ENCODE results near the gene PTGDR. TPM values are rescaled to one million over a fixed set of nuclear protein-coding genes. Genes with fewer than 3 reads are reported as not detected.

Gene PTGDR
- total RNA-seq, 2 experiments from 2014 or later = not detected

DNA sequence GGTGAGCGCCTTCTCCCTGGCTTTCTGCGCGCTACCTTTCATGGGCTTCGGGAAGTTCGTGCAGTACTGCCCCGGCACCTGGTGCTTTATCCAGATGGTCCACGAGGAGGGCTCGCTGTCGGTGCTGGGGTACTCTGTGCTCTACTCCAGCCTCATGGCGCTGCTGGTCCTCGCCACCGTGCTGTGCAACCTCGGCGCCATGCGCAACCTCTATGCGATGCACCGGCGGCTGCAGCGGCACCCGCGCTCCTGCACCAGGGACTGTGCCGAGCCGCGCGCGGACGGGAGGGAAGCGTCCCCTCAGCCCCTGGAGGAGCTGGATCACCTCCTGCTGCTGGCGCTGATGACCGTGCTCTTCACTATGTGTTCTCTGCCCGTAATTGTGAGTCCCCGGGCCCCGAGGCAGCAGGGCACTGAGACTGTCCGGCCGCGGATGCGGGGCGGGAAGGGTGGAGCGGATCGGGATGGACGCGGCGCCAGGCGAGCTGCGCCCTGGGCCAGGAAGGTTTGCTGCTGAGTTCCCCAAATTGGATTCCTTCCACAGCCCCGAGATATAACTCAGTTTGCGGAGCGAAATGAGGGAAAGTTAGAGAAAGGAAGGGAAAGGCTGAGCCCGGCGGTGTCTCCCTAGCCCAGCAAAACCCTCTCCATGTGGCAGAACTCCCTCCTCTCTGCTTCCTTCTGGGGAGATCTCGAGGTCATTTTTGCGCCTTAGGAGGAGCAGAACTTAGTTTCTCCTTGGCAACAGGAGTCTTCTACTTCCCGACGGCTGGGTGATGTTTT is 972 bp downstream of the PTGDR start:
- peak overlapping the region; percentile 69 for H3K4me3 Mint-ChIP-seq
- peak; percentile 11 for DNase-seq
- H3K36me3 Mint-ChIP-seq (ENCODE audit: low read depth) = no peaks in the 10 kb centered on the region
- no peaks in the 10 kb centered on the region for H3K9me3 Mint-ChIP-seq
- H3K27me3 Mint-ChIP-seq (ENCODE audit: low read depth) = peaks cover 45% of the 10 kb centered on the region
- no peak overlapping the region for H3K27ac Mint-ChIP-seq
- intact Hi-C loops (cut with micrococcal nuclease) = no loop called here
- peaks cover 22% of the 10 kb centered on the region for H3K4me1 Mint-ChIP-seq (ENCODE audit: low read depth)
- CTCF ChIA-PET = no interaction called here

DNA sequence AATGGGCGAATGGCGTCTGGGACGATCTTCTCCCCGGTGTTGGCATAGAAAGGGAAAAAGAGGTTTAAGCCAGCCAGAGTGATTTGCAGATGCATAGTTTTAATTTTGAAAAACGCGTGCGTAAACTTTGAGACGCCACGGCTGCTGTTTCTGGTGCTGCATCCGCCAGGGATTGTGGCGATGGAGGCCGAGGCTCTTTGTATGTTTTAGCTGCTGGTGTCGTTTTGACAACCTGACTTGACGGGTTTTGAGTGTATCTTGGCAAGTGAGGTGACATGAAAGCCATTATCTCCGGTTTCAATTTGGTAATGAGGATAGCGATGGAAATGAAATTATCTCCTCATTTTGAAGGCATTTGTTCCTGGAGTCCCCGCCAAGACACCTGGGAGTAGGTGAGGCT is 1.6 kb downstream of the PTGDR start:
- intact Hi-C loops (cut with micrococcal nuclease) = no loop called here
- peaks cover 45% of the 10 kb centered on the region for H3K27me3 Mint-ChIP-seq (ENCODE audit: low read depth)
- H3K36me3 Mint-ChIP-seq (ENCODE audit: low read depth) = no peaks in the 10 kb centered on the region
- H3K4me3 Mint-ChIP-seq = peak overlapping the region; percentile 69
- no peak for DNase-seq
- H3K9me3 Mint-ChIP-seq = no peaks in the 10 kb centered on the region
- H3K27ac Mint-ChIP-seq = no peak overlapping the region
- CTCF ChIA-PET = no interaction called here
- peaks cover 22% of the 10 kb centered on the region for H3K4me1 Mint-ChIP-seq (ENCODE audit: low read depth)

DNA sequence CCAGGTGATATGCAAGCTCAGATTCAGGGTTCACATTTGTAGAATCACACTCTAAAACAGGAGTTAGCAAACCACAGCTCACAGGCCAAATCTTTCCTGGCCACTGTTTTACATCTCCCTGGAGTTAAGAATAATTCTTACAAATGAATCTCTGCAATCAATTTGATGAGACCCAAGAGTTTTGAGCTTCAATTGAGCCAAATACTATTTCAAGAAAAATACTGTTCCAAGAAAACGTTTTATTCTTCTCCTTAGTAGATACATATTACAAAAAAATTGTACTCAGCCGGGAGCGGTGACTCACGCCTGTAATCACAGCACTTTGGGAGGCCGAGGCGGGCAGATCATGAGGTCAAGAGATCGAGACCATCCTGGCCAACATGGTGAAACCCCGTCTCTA is 2.5 kb downstream of the PTGDR start:
- DNase-seq = no peak
- Mint-ChIP-seq H3K27ac (no peak overlapping the region), H3K4me3 (no peak overlapping the region), H3K36me3 (ENCODE audit: low read depth) (no peaks in the 10 kb centered on the region), H3K27me3 (ENCODE audit: low read depth) (peaks cover 45% of the 10 kb centered on the region), H3K9me3 (no peaks in the 10 kb centered on the region), H3K4me1 (ENCODE audit: low read depth) (peaks cover 22% of the 10 kb centered on the region)
- CTCF ChIA-PET = interaction anchor here (0.7 kb wide), 1 partner anchor 254 kb away, joined by 3 read pairs; no protein-coding TSS in a partner anchor
- intact Hi-C loops (cut with micrococcal nuclease) = loop anchor here (5.0 to 10.0 kb wide), 2 partner anchors 198 to 245 kb away; no protein-coding TSS in a partner anchor

DNA sequence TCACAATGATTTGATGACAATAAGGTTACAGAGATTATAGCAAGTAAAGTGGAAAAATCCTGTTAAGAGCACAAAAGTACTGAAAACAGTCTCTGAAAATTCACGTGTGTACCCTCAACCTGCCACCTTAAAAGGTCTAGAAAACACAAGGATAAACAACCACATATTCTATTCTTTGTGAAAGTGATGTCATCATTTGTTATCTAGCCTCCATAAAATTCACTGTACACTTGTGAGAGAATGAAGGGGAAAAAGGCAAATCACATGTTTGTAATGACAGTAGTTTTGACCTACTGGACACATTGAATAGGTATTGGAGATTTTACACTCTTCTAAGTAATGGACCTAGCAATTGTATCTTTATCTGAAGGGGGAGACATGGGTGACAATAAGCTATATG is 4.0 kb downstream of the PTGDR start:
- intact Hi-C loops (cut with micrococcal nuclease) = loop anchor here (5.0 to 10.0 kb wide), 2 partner anchors 199 to 247 kb away; no protein-coding TSS in a partner anchor
- H3K4me3 Mint-ChIP-seq = no peak overlapping the region
- no peaks in the 10 kb centered on the region for H3K9me3 Mint-ChIP-seq
- H3K4me1 Mint-ChIP-seq (ENCODE audit: low read depth) = peaks cover 20% of the 10 kb centered on the region
- H3K27ac Mint-ChIP-seq = no peak overlapping the region
- H3K27me3 Mint-ChIP-seq (ENCODE audit: low read depth) = peaks cover 41% of the 10 kb centered on the region
- CTCF ChIA-PET = interaction anchor here (1.8 kb wide), 1 partner anchor 12 kb away, joined by 6 read pairs; no protein-coding TSS in a partner anchor
- H3K36me3 Mint-ChIP-seq (ENCODE audit: low read depth) = no peaks in the 10 kb centered on the region
- DNase-seq = no peak

DNA sequence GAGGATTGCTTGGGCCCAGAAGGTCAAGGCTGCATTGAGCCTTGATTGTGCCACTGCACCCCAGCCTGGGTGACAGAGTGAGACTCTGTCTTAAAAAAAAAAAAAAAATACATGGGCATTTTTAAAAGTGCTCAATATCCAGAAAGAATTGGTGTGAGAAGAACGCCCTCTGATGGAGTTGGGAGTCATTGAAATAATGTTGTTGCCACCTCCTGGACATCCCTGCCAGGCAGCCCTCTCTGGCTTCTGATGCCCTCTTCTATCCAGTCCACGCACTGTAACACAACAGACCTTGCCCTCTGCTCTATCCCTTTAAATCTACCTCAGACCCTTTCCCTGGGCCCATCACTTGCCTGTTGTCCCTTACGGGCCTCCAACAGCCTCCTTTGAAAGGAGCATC is 4.9 kb downstream of the PTGDR start:
- H3K9me3 Mint-ChIP-seq = no peaks in the 10 kb centered on the region

DNA sequence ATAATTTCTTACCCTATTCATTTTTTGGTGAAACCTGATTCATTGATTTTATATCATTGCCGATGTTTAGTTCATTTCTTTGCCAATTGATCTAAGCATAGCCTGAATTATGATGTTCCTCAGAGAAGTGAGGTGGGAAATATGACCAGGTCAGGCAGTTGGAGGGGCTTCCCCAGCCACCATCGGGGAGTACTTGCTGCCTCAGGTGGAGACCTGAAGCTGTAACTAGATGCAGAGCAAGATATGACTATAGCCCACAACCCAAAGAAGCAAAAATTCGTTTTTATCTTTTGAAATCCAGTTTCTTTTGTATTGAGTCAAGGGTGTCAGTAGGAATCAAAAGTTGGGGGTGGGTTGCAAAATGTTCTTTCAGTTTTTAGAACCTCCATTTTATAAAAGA is 7.9 kb downstream of the PTGDR start:
- no peaks in the 10 kb centered on the region for H3K36me3 Mint-ChIP-seq (ENCODE audit: low read depth)
- intact Hi-C loops (cut with micrococcal nuclease) = loop anchor here (1.0 to 10.0 kb wide), 2 partner anchors 35 to 251 kb away; no protein-coding TSS in a partner anchor
- CTCF ChIA-PET = interaction anchor here (1.5 kb wide), 1 partner anchor 10 kb away, joined by 6 read pairs; no protein-coding TSS in a partner anchor
- H3K9me3 Mint-ChIP-seq = no peaks in the 10 kb centered on the region
- H3K4me3 Mint-ChIP-seq = no peak overlapping the region
- peaks cover 3% of the 10 kb centered on the region for H3K4me1 Mint-ChIP-seq (ENCODE audit: low read depth)
- H3K27me3 Mint-ChIP-seq (ENCODE audit: low read depth) = peaks cover 6% of the 10 kb centered on the region
- H3K27ac Mint-ChIP-seq = no peak overlapping the region
- DNase-seq = no peak

More for the DNA sequence above, 4.9 kb downstream of the PTGDR start:
- peaks cover 33% of the 10 kb centered on the region for H3K27me3 Mint-ChIP-seq (ENCODE audit: low read depth)
- no peak overlapping the region for H3K27ac Mint-ChIP-seq
- CTCF ChIA-PET = interaction anchor here (0.6 to 1.8 kb wide), 7 partner anchors 13 to 540 kb away, joined by 3 to 6 read pairs (median 3); no protein-coding TSS in a partner anchor
- intact Hi-C loops (cut with micrococcal nuclease) = loop anchor here (1.0 to 10.0 kb wide), 4 partner anchors 200 to 276 kb away; no protein-coding TSS in a partner anchor
- no peaks in the 10 kb centered on the region for H3K36me3 Mint-ChIP-seq (ENCODE audit: low read depth)
- H3K4me1 Mint-ChIP-seq (ENCODE audit: low read depth) = peaks cover 16% of the 10 kb centered on the region
- DNase-seq = peak; percentile 40
- no peak overlapping the region for H3K4me3 Mint-ChIP-seq

DNA sequence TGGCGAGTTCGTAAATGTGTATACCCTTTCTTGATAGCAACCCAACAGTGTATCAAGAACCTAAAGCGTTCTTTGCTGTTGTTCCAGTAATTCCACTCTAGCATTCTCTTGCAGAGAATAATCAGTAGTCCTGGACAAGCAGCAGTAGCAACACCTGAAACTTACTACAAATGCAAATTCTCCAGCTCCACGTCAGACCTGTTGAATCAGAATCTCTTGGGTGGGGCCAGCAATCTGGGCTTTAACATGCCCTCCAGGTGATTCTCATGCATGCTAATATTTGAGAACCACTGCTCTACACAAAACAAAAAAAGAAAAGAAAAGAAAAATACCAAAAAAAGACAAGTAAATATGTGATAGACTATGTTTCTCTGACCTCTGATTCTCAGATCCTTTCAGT is 10.1 kb downstream of the PTGDR start:
- peaks cover 6% of the 10 kb centered on the region for H3K4me1 Mint-ChIP-seq (ENCODE audit: low read depth)
- DNase-seq = no peak
- peaks cover under 1% of the 10 kb centered on the region for H3K27me3 Mint-ChIP-seq (ENCODE audit: low read depth)
- H3K36me3 Mint-ChIP-seq (ENCODE audit: low read depth) = no peaks in the 10 kb centered on the region
- CTCF ChIA-PET = no interaction called here
- intact Hi-C loops (cut with micrococcal nuclease) = loop anchor here (10.0 kb wide), 1 partner anchor 253 kb away; no protein-coding TSS in a partner anchor
- no peaks in the 10 kb centered on the region for H3K9me3 Mint-ChIP-seq
- H3K4me3 Mint-ChIP-seq = no peak overlapping the region
- no peak overlapping the region for H3K27ac Mint-ChIP-seq

DNA sequence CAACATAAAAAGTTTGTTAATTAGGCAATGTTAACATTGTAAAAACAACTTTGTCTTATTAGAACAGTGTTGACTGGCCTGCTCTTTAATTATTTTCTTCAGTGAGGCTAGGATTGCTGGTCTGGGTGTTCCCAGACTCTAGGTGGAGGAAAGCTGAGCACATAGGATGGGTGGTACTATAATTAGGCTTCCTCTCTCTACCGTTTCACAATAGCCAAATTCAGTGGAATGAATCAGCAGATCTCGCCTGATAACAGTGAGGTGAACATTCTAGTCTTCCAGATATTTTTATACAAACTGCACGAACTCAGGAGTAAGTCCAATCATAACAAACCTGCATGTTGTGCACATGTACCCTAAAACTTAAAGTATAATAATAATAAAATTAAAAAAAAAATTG is 11.9 kb downstream of the PTGDR start:
- no peaks in the 10 kb centered on the region for H3K36me3 Mint-ChIP-seq (ENCODE audit: low read depth)
- no peaks in the 10 kb centered on the region for H3K27me3 Mint-ChIP-seq (ENCODE audit: low read depth)
- H3K4me1 Mint-ChIP-seq (ENCODE audit: low read depth) = peaks cover 6% of the 10 kb centered on the region
- CTCF ChIA-PET = interaction anchor here (0.6 to 0.7 kb wide), 2 partner anchors 78 to 138 kb away, joined by 4 to 5 read pairs; no protein-coding TSS in a partner anchor
- no peaks in the 10 kb centered on the region for H3K9me3 Mint-ChIP-seq
- H3K27ac Mint-ChIP-seq = no peak overlapping the region
- H3K4me3 Mint-ChIP-seq = no peak overlapping the region
- DNase-seq = no peak
- intact Hi-C loops (cut with micrococcal nuclease) = loop anchor here (10.0 kb wide), 1 partner anchor 255 kb away; no protein-coding TSS in a partner anchor

DNA sequence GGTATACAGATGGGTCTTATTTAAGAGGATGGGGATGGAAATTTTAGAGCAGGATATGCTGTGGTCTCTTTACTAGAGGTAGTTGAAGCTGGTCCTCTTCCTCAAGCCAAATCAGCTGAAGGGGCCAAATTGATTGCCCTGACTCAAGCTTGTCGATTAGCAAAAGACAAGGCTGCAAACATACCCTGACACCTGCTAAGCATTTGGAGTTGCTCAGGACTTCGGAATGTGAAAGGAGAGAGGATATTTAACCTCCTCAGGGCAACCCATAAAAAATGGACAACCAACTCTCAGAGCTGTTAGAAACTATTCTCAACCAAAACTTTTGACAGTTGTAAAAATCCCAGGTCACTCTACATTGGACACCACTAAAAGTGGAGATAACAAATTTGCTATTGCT is 15.6 kb downstream of the PTGDR start:
- Mint-ChIP-seq H3K36me3 (ENCODE audit: low read depth) (no peaks in the 10 kb centered on the region), H3K27ac (no peak overlapping the region), H3K9me3 (no peaks in the 10 kb centered on the region), H3K27me3 (ENCODE audit: low read depth) (no peaks in the 10 kb centered on the region), H3K4me3 (no peak overlapping the region), H3K4me1 (ENCODE audit: low read depth) (peaks cover 26% of the 10 kb centered on the region)
- DNase-seq = no peak
- intact Hi-C loops (cut with micrococcal nuclease) = no loop called here
- CTCF ChIA-PET = interaction anchor here (1.5 kb wide), 1 partner anchor 17 kb away, joined by 3 read pairs; no protein-coding TSS in a partner anchor

DNA sequence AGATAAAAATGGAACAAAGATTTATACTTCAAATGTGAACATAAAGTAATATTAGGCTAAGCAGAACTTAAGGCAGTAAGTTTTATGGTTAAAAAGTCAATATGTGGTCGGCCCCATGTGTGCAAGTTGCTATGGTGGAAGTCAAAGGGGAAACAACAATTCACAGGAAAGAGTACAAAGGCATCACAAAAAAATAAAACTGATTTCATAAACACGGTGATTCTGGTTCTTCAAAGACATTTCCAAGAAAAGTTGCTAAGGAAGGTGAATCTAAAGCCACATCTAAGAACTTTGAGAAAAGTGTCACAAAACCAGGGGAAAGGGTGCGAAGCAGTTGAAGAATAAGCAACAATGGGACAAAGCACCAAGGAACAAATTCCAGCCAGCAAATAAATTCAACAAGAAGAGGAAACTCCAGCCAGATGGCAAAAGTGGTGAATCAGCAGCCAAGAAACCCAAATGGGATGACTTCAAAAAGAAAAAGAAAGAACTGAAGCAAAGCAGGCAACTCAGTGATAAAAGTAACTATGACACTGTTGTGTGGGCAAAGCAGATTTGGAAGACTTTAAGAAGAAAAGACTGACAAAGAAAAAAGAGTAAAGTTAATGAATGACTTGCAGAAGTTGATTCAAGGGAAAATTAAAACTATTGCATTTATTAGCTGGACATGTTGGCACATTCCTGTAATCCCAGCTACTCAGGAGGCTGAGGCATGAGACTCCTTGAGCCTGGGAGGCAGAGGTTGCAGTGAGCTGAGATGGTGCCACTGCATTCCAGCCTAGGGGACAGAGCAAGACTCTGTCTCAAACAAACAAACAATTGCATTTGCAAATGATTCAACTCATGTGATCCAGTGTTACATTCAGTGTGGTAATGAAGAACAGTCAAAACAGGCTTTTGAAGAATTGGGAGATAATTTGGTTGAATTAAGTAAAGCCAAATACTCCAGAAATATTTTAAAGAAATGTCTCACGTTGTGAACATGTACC is 19.5 kb downstream of the PTGDR start:
- no peak overlapping the region for H3K4me3 Mint-ChIP-seq
- H3K36me3 Mint-ChIP-seq (ENCODE audit: low read depth) = no peaks in the 10 kb centered on the region
- H3K4me1 Mint-ChIP-seq (ENCODE audit: low read depth) = peaks cover 24% of the 10 kb centered on the region
- H3K9me3 Mint-ChIP-seq = no peaks in the 10 kb centered on the region
- CTCF ChIA-PET = interaction anchor here (0.7 to 1.6 kb wide), 2 partner anchors 11 to 256 kb away, joined by 5 to 6 read pairs; no protein-coding TSS in a partner anchor
- DNase-seq = no peak
- H3K27ac Mint-ChIP-seq = no peak overlapping the region
- intact Hi-C loops (cut with micrococcal nuclease) = no loop called here
- no peaks in the 10 kb centered on the region for H3K27me3 Mint-ChIP-seq (ENCODE audit: low read depth)

DNA sequence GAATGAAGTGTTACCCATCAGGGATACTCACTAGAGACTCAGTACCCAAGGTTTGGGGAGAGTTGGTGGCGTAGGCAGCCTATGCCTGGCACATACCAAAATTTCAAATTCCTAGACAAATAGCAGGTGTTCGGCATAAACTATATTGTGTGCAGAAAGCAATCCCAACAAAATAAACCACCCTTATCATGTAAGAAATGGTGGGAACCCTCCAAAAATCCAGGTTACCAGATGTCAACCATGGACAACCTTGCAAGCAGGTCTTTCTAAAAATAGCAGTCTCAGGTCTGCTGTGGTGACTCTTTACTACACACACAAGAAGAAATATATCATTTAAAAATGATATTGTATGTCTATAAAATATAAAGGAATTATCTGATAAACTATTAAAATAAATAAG is 28.9 kb downstream of the PTGDR start:
- Mint-ChIP-seq H3K36me3 (ENCODE audit: low read depth) (no peaks in the 10 kb centered on the region), H3K4me3 (no peak overlapping the region), H3K27me3 (ENCODE audit: low read depth) (no peaks in the 10 kb centered on the region), H3K27ac (no peak overlapping the region), H3K9me3 (no peaks in the 10 kb centered on the region), H3K4me1 (ENCODE audit: low read depth) (peaks cover 6% of the 10 kb centered on the region)
- DNase-seq = no peak
- intact Hi-C loops (cut with micrococcal nuclease) = loop anchor here (10.0 kb wide), 1 partner anchor 758 kb away; no protein-coding TSS in a partner anchor
- CTCF ChIA-PET = interaction anchor here (0.9 kb wide), 1 partner anchor 243 kb away, joined by 3 read pairs; no protein-coding TSS in a partner anchor

Data from activated naive CD4-positive, alpha-beta T cell treated with anti-CD3 and anti-CD28 coated beads for 36 hours (primary cell).